Right hindlimb (tissue), 1 donor: ENCODE measurements around the gene ARHGAP25.
"Not testable (repeated sequence)": the region's sequence is repeated elsewhere in the genome, so short reads cannot be mapped to it uniquely, and the experiment has no call there.

Source experiments
- DNase-seq: peaks from one replicate; pipeline ENCODE4 v3.0.0-alpha.2; 2018

ARHGAP25 gene

GRCh38 chr2:68802161-68802560, 67.5 kb downstream of the ARHGAP25 start:
- not testable (repeated sequence) for DNase-seq

- no peak for DNase-seq
Measured at GRCh38 chr2:68805025-68805424, 70.4 kb downstream of the ARHGAP25 start.

- DNase-seq = no peak
Measured at GRCh38 chr2:68806511-68807109, 72.0 kb downstream of the ARHGAP25 start.

- no peak for DNase-seq
Measured at GRCh38 chr2:68807821-68808266, 73.2 kb downstream of the ARHGAP25 start.

- DNase-seq = no peak
Measured at GRCh38 chr2:68809324-68810240, 75.0 kb downstream of the ARHGAP25 start.

GRCh38 chr2:68811364-68811763, 76.8 kb downstream of the ARHGAP25 start:
- peak; percentile 62 for DNase-seq

- DNase-seq = peak; percentile 45
Measured at GRCh38 chr2:68812251-68812650, 77.6 kb downstream of the ARHGAP25 start.

- no peak for DNase-seq
Measured at GRCh38 chr2:68813596-68813995, 79.0 kb downstream of the ARHGAP25 start.

- no peak for DNase-seq
Measured at GRCh38 chr2:68817306-68817705, 82.7 kb downstream of the ARHGAP25 start.

GRCh38 chr2:68819556-68819955, 84.9 kb downstream of the ARHGAP25 start:
- DNase-seq = no peak

- DNase-seq = no peak
Measured at GRCh38 chr2:68822207-68822872, 87.7 kb downstream of the ARHGAP25 start.

- no peak for DNase-seq
Measured at GRCh38 chr2:68824831-68825230, 90.2 kb downstream of the ARHGAP25 start.

- DNase-seq = no peak
Measured at GRCh38 chr2:68825866-68826265, 91.3 kb downstream of the ARHGAP25 start.

- no peak for DNase-seq
Measured at GRCh38 chr2:68827666-68828065, 93.1 kb downstream of the ARHGAP25 start.

GRCh38 chr2:68828887-68829708, 94.5 kb downstream of the ARHGAP25 start:
- DNase-seq = peak; percentile 94

GRCh38 chr2:68829749-68830148, 95.1 kb downstream of the ARHGAP25 start:
- DNase-seq = no peak

GRCh38 chr2:68831686-68832232, 97.1 kb downstream of the ARHGAP25 start:
- DNase-seq = peak; percentile 39

- DNase-seq = peak; percentile 71
Measured at GRCh38 chr2:68832233-68832869, 97.7 kb downstream of the ARHGAP25 start.

GRCh38 chr2:68833162-68833561, 98.6 kb downstream of the ARHGAP25 start:
- no peak for DNase-seq

GRCh38 chr2:68834737-68835376, 100.2 kb downstream of the ARHGAP25 start:
- no peak for DNase-seq

- no peak for DNase-seq
Measured at GRCh38 chr2:68835621-68836020, 101.0 kb downstream of the ARHGAP25 start.
